Pons (tissue), 1 donor: ENCODE measurements around the gene TBC1D28.
"Not testable (repeated sequence)": the region's sequence is repeated elsewhere in the genome, so short reads cannot be mapped to it uniquely, and the experiment has no call there.

Source experiments
- DNase-seq: peaks from one replicate; pipeline ENCODE4 v3.0.0-alpha.2; 2016; ENCODE audit warnings: low spot score

The TBC1D28 gene

DNA sequence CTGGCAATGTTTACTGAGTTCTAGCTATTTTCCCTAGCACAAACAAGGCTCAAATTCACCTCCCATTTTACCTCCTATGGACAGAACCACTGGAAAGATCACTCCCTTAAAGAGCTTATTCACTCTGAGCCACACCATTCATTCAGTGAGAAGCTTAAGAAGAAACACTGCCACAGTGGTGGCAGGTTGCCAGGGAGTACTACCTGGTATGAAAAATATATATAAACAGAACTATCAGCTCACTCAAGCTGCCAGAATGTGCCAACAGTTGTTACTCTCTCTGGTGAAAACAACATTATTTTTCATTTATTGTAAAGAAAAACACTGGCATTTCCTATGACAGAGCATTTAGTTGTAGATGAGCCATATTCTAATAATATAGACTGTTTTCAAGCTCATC, 31.2 kb downstream of the TBC1D28 start:
- DNase-seq = not testable (repeated sequence)

DNA sequence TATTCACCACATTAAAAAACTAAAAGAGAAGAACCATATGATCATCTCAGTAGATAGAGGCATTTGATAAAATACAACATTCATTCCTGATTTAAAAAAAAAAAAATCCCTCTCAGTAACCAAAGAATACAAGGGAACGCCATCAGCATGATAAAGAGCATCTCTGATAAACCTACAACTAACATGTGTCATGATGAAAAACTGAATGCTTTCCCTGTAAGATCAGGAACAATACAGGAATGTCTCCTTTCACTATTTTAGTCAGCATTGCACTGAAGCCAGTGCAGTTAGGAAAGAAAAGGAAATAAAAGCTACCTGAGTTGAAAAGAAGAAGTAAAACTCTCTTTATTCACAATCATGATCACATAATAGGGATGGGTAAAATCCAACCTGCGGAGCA, 51.1 kb downstream of the TBC1D28 start:
- not testable (repeated sequence) for DNase-seq
